ENCODE measurements around the gene ARIH2.

The ARIH2 gene

DNA sequence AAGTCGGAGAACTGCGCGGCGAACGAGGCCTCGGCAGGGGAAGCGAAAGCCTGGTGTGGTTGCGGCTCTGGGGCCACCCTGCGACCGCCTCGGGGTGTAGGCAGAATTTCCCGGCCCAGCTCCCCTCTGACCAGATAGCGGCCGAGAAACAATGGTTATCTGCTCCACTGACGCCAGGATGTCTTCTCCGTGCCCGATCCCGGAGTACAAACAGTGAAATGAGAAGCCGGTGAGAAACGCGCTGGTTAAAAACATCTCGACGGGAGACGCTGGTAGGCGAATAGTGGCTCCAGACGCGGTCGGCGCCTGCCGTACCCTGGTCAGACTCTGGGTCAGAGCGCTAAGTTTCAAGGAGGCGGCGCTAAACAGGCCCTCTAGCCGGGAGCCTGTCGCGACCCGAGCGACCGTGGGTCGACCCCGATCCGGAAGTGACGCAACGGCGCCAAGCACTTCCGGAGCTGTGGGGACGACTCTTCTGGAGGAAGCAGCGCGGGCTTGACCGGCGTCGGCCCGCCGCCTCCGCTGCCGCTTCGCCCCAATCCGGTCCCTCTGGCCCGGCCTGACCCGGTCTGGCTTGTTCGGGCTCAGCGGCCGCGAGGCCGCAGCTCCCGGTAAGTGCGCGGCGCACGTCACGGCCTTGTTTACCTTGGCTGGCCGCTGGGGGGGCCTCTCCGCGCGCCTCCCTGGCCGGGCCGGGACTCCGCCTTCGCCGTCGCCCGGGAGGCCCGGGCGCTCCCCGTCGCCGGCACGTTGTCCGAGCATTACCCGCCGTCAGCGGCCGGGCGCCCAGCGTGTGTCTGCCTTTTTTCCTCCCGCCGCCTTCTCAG lies at the start of gene ARIH2:
TSS of gene ARIH2 (plus strand) at position 455 of the 827 bp plus-strand sequence. CDS start 8,717 bp downstream, outside the sequence.
- DNase-seq (peak; percentile 92), ATAC-seq (peak; percentile 86)
- peak within 1 kb of the TSS; percentile 99 for H3K27ac Mint-ChIP-seq
- H3K36me3 Mint-ChIP-seq (ENCODE audit: low read depth): peaks cover 15% of the 10 kb centered on the region
- H3K9me3 Mint-ChIP-seq: no peaks in the 10 kb centered on the region
- H3K4me1 Mint-ChIP-seq: peaks cover 34% of the 10 kb centered on the region
- peak within 1 kb of the TSS; percentile 95 for H3K4me3 Mint-ChIP-seq
- peaks cover 2% of the 10 kb centered on the region for H3K27me3 Mint-ChIP-seq

DNA sequence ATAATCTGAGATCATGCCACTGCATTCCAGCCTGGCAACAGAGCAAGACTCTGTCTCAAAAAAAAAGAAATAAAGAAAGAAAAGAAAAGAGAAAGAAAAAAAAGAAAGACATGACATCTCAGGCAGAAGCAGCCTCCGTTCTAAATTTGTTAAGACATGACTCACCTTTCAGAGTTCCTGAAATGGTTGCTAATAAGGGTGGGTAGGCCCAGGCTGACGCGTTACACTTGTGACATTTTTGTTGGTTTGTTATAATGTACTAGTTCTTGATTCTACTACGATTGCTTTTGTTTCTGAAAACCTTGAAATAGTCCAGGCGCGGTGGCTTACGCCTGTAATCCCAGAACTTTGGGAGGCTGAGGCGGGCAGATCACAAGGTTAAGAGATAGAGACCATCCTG lies 41.0 kb upstream of the ARIH2 start:
- no peak overlapping the region for H3K27ac Mint-ChIP-seq
- H3K4me1 Mint-ChIP-seq: no peaks in the 10 kb centered on the region
- H3K36me3 Mint-ChIP-seq (ENCODE audit: low read depth): peaks cover 6% of the 10 kb centered on the region
- H3K9me3 Mint-ChIP-seq: no peaks in the 10 kb centered on the region
- DNase-seq (no peak), ATAC-seq (no peak)
- H3K27me3 Mint-ChIP-seq: no peaks in the 10 kb centered on the region
- no peak overlapping the region for H3K4me3 Mint-ChIP-seq

DNA sequence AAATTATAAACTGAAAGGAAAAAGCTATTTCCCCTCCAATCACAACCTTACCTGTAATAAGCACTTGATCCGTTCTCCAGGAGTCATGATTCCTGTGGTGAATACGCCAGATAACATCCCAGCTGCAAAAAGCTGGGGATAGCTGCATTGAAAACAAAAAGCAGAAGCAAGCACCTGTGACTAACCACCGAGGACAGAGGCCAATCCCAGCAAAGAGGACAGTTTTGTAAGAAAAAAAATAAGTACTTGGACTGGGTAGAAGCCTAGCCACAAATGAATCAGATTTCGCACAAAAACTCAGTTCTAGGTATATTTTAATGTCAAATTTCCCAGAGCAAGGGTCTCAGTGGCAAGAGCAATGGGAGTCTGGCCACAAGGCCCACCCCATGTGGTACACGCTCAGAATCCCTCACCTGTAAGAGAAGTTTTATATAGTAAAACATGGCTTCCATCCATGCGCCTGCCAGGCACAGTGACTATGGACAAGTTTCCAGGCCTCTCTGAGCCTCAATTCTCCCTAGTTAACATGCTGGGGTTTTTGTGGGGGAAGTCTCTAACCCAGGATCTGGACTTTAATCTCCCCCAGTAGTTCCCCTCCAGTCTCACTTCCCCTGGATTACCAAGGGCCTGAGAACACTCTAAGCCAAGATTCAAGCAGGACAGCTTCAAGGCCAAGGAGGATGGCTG lies 39.2 kb upstream of the ARIH2 start:
- no peaks in the 10 kb centered on the region for H3K4me1 Mint-ChIP-seq
- H3K27ac Mint-ChIP-seq: no peak overlapping the region
- no peaks in the 10 kb centered on the region for H3K27me3 Mint-ChIP-seq
- H3K36me3 Mint-ChIP-seq (ENCODE audit: low read depth): peaks cover 4% of the 10 kb centered on the region
- no peak for DNase-seq
- ATAC-seq: no peak
- H3K9me3 Mint-ChIP-seq: no peaks in the 10 kb centered on the region
- H3K4me3 Mint-ChIP-seq: no peak overlapping the region

DNA sequence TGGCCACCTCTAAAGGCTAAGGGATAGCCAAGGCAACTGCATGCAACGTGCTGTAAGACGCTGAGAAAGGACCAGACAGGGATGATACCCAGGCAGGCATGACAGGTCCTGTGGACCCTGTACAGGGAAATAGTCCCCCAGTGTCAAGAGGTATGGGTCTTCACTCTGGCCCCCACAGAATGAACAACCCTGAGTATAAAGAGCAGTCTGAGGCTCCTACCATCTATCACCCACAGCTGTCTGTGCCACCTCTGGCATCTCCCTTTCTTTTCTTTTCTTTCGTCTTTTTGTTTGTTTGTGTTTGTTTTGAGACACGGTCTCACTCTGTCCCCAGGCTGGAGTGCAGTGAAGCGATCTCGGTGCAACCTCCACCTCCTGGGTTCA lies 38.7 kb upstream of the ARIH2 start:
- Mint-ChIP-seq H3K4me1 (no peaks in the 10 kb centered on the region), H3K27ac (no peak overlapping the region), H3K9me3 (no peaks in the 10 kb centered on the region), H3K4me3 (no peak overlapping the region), H3K27me3 (no peaks in the 10 kb centered on the region), H3K36me3 (ENCODE audit: low read depth) (peaks cover 6% of the 10 kb centered on the region)
- ATAC-seq (no peak), DNase-seq (no peak)

DNA sequence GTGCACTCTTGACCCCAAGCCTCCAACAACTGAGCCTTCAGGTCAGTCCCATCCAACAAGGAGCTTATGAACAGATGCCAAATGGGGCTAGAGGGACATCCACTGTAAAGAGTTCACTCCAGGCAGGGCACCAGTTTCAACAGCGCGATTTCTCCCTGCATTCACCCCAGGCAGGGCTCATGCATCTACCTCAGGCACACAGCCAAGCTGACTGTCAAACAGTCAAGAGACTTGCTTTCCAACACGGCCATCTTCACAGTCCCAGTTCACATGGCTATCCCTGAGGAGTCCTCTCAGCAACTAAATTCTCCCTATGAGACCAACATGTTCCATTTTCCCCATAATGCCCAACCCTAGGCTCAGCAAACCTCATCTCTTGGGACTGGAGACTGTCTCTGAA lies 37.6 kb upstream of the ARIH2 start:
- Mint-ChIP-seq H3K9me3 (no peaks in the 10 kb centered on the region), H3K27ac (no peak overlapping the region), H3K4me3 (no peak overlapping the region), H3K27me3 (no peaks in the 10 kb centered on the region), H3K36me3 (ENCODE audit: low read depth) (peaks cover 8% of the 10 kb centered on the region), H3K4me1 (no peaks in the 10 kb centered on the region)
- DNase-seq (no peak), ATAC-seq (no peak)

DNA sequence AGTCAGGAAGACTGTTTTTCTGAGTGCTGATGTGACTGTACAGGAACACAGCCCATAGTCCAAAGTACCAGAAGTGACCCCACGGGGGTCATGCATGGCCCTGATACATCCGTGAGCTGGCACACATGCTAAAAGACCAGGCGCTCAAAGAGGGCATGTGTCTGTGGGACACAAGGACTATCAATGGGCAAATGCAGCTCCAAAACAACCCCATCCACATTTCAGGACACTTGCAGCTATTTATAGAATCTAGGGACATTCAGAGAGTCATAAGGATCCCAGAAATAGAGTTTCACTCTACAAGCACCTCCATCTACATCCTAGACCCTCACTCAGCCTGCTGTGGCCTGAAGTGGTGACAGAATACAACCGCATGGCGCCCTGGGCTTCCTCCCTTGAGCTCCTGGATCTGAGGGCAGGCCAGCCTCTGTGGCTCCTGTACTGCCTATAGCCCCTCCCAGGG lies 37.0 kb upstream of the ARIH2 start:
- Mint-ChIP-seq H3K36me3 (ENCODE audit: low read depth) (peaks cover 8% of the 10 kb centered on the region), H3K27me3 (no peaks in the 10 kb centered on the region), H3K4me3 (no peak overlapping the region), H3K4me1 (no peaks in the 10 kb centered on the region), H3K9me3 (no peaks in the 10 kb centered on the region), H3K27ac (no peak overlapping the region)
- no peak for ATAC-seq
- DNase-seq: no peak

DNA sequence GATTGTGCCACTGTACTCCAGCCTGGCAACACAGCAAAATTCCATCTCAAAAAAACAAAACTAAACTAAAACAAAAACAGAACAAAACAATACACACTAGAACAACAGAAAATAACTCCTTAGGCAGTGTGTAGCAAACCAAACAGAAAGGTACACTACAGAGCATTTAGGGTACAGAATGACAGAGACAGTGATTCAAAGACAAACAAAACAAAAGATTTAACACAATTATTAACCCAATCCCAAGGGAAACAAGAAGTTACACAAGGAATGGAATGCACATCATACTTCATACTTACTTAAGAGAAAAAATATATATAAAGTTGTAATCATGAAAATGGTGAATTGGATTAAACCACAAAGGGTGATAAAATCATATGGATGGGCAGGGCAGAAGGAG lies 32.9 kb upstream of the ARIH2 start:
- no peaks in the 10 kb centered on the region for H3K27me3 Mint-ChIP-seq
- no peak overlapping the region for H3K4me3 Mint-ChIP-seq
- ATAC-seq (no peak), DNase-seq (no peak)
- no peak overlapping the region for H3K27ac Mint-ChIP-seq
- no peaks in the 10 kb centered on the region for H3K4me1 Mint-ChIP-seq
- H3K36me3 Mint-ChIP-seq (ENCODE audit: low read depth): peaks cover 6% of the 10 kb centered on the region
- H3K9me3 Mint-ChIP-seq: no peaks in the 10 kb centered on the region

DNA sequence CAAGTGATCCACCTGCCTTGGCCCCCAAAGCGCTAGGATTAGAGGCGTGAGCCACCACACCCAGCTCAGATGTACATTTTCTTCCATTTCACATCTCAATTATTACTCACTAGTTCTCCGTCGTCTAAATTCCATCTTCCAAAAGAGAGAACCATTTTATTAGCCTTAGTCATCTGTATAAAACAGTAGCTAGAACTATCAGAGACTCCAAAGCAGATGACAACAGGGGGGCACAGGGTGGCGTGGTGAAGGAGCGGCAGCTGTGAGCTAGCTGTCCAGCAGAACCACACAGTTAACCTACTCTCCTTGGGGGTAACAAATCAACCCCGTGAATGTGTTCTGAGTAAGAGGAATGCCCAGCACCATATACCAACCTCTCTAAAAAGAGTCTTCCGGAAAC lies 27.0 kb upstream of the ARIH2 start:
- ATAC-seq: no peak
- peaks cover 4% of the 10 kb centered on the region for H3K36me3 Mint-ChIP-seq (ENCODE audit: low read depth)
- H3K4me1 Mint-ChIP-seq: peaks cover 2% of the 10 kb centered on the region

DNA sequence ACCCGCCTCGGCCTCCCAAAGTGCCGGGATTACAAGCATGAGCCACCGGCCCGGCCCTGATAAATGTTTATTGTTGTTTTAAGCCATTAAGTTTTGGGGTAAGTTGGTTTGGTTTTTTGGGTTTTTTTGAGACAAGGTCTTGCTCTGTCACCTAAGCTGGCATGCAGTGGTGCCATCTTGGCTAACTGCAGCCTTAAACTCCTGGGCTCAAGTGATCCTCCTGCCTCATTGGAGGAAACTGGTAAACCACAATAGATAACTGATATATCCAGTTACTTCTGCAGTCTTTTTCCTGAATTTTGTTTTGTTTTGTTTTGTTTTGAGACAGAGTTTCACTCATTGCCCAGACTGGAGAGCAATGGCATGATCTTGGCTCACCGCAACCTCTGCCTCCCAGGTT lies 24.1 kb upstream of the ARIH2 start:
- Mint-ChIP-seq H3K4me1 (peaks cover 22% of the 10 kb centered on the region), H3K9me3 (no peaks in the 10 kb centered on the region), H3K27ac (no peak overlapping the region), H3K27me3 (no peaks in the 10 kb centered on the region), H3K4me3 (no peak overlapping the region), H3K36me3 (ENCODE audit: low read depth) (peaks cover 4% of the 10 kb centered on the region)
- ATAC-seq (no peak), DNase-seq (no peak)

More for the DNA sequence above, 27.0 kb upstream of the ARIH2 start:
- no peak overlapping the region for H3K4me3 Mint-ChIP-seq
- no peak overlapping the region for H3K27ac Mint-ChIP-seq
- no peak for DNase-seq
- no peaks in the 10 kb centered on the region for H3K27me3 Mint-ChIP-seq
- no peaks in the 10 kb centered on the region for H3K9me3 Mint-ChIP-seq

DNA sequence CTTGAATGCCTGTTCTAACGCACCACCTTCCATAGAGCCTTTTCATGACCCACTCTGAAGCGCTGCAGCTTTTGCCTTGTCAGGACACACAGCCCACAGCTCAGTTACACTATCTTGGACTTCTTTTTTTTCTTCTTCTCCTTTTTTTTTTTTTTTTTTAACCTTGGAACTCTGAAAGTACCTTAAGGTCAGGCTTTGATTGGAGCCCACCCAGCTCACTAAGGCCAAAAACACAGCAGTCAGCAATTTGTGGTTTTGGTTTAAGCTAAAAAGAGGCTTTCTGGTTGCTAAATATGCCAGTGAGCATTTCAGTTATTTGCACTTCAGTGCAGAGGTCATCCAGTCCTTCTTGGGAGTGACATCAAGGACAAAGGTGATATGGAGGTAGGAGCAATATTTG lies 21.7 kb upstream of the ARIH2 start:
- peaks cover 24% of the 10 kb centered on the region for H3K4me1 Mint-ChIP-seq
- no peaks in the 10 kb centered on the region for H3K9me3 Mint-ChIP-seq
- H3K36me3 Mint-ChIP-seq (ENCODE audit: low read depth): peaks cover 2% of the 10 kb centered on the region
- DNase-seq (no peak), ATAC-seq (no peak)
- no peaks in the 10 kb centered on the region for H3K27me3 Mint-ChIP-seq
- peak overlapping the region; percentile 2 for H3K27ac Mint-ChIP-seq
- H3K4me3 Mint-ChIP-seq: no peak overlapping the region

DNA sequence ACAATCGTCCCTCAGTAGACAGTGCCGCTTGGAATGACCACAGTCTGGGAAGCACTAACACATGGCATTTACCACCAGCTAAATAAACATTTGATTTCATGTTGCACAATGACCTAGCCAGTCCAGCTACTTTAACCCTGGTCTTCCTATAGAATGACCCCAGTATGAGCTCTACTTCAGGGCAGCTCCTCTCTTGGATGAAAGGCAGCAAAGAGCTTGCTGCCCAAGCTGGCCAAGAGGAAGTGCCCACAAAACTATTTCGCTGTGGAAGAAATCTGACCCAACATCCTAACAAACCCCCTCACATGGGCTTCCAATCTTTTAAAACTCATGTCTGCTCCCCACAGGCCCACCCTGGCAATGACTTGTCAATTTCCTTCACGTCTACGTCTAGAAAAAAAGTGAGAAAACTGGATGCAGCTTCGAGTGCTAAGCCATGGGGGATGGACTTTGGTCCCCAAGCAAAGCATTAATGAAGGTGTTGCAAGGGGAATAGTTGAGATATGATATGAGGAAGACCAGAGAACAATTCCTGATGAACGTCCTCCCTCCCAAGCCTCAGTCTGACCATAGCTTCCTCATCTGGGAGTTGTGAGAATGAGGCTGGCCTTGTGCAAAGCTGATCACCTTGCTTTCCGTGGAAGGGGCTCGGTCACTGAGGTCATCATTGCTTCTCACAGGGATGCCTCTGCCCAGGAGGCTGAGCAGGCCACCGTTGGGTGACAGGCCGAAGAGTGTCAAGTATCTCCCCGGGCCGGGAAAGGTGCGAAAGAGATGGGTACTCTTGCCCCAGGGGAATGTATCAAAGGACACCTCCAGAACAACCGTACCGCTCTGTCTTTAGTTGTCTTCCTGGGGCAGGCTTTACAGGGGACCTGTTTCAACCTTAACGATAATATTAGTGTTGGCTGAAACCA lies 20.9 kb upstream of the ARIH2 start:
- peak; percentile 5 for ATAC-seq

DNA sequence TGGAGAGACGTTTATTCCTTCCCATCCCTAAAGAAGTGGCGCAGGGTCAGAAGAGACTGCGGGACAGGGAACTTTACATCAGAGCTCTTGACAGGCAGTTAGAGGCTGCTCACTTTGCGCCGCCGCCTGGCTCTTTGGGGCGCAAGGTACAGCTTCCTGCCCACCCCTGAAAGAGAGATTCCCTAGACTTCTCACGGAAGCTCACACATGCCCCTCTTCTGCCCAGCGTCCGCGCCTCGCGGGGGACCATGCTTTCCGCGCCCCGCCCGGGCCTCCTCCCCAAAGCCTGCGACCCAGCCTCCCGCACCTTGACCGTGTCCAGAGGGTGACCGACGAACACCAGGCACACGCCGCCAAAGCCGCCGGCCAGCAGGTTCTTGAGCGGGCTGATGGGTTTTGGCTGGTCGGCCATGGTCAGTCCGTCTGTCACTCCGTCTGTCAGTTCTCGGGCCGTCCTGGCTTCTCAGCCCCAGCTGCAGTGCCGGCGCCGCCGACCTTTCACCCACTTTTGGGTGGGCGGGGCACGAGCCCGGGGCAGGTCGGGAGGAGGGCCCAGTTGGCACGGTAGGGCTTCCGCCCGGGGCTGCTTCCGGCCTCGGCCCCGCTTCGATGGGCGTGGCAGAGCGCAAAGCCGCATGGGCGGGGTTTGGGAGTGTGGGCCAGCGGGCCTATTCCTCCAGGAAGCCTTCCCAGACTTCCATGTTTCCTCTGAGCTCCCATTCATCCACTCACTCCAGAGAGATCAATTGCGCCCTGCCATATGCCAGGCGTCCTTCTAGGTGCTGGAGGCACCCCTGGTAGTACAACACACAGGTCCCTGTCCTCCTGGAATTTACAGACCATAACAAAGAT lies 20.0 kb upstream of the ARIH2 start, which contains the start of gene SLC25A20:
TSS of gene SLC25A20 (minus strand) at position 500 of the 852 bp plus-strand sequence. CDS start at position 412, 88 bp downstream.
- DNase-seq (peak; percentile 95), ATAC-seq (peak; percentile 97)
- H3K27ac Mint-ChIP-seq: peak within 1 kb of the TSS; percentile 87
- H3K36me3 Mint-ChIP-seq (ENCODE audit: low read depth): peaks cover 2% of the 10 kb centered on the region
- H3K4me3 Mint-ChIP-seq: peak within 1 kb of the TSS; percentile 85
- peaks cover 30% of the 10 kb centered on the region for H3K4me1 Mint-ChIP-seq
- no peaks in the 10 kb centered on the region for H3K27me3 Mint-ChIP-seq
- no peaks in the 10 kb centered on the region for H3K9me3 Mint-ChIP-seq

More for the DNA sequence above, 20.9 kb upstream of the ARIH2 start:
- DNase-seq: peak; percentile 17
- Mint-ChIP-seq H3K4me3 (peak overlapping the region; percentile 85), H3K4me1 (peaks cover 26% of the 10 kb centered on the region), H3K27me3 (no peaks in the 10 kb centered on the region), H3K36me3 (ENCODE audit: low read depth) (peaks cover 2% of the 10 kb centered on the region), H3K9me3 (no peaks in the 10 kb centered on the region), H3K27ac (peak overlapping the region; percentile 87)

DNA sequence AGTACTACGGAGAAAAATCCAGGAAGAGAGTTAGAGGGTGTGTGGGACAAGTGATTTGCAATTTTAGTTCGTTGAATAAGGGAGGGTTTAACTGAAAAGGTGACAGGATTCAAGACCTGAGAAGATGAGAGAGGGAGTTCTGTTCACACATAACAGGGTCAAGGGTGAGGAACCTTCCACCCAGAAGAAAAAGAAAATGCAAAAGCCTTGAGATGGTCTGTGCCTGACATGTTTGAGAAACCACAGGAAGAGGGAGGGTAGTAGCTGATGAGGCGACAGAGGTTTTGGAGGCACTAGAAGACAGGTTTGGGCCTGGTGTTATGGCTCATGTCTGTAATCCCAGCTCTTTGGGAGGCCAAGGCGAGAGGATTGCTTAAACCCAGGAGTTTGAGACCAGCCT lies 19.4 kb upstream of the ARIH2 start:
- Mint-ChIP-seq H3K4me1 (peaks cover 30% of the 10 kb centered on the region), H3K27me3 (no peaks in the 10 kb centered on the region), H3K4me3 (peak overlapping the region; percentile 85), H3K36me3 (ENCODE audit: low read depth) (peaks cover 2% of the 10 kb centered on the region), H3K9me3 (no peaks in the 10 kb centered on the region), H3K27ac (peak overlapping the region; percentile 87)
- peak; percentile 18 for DNase-seq
- ATAC-seq: no peak

Measured in activated naive CD8-positive, alpha-beta T cell treated with anti-CD3 and anti-CD28 coated beads, Interleukin-2, amount 50 U/mL, for 24 hours (primary cell).